ENCODE results near the gene PADI4.
"Not testable (repeated sequence)": the region's sequence is repeated elsewhere in the genome, so short reads cannot be mapped to it uniquely, and the experiment has no call there.

PADI4 gene

DNA sequence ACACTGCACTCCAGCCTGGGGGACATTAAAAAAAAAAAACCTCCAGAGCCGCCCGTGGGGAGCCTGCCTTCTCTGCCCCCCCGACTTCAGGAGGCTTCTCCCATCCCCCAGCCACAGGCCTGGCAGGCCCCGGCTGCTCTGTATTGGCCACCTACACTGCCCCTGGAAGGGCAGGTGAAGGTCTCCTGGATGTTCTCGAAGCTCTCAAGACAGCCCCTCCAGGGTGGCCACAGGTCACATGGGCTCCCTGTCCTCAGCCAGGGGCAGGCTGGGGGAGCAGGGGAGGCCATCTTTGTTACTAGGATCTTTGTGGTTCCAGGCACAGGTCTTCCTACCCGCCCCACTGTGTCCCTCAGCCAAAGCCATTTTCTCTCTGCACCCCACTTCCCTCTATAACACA lies 96.8 kb downstream of the PADI4 start:
- TF ChIP-seq CSDC2 (CRISPR knock-in tag; IDR thresholded peaks at IDR 0.05), result no peak
- TF ChIP-seq, protein P1, sequence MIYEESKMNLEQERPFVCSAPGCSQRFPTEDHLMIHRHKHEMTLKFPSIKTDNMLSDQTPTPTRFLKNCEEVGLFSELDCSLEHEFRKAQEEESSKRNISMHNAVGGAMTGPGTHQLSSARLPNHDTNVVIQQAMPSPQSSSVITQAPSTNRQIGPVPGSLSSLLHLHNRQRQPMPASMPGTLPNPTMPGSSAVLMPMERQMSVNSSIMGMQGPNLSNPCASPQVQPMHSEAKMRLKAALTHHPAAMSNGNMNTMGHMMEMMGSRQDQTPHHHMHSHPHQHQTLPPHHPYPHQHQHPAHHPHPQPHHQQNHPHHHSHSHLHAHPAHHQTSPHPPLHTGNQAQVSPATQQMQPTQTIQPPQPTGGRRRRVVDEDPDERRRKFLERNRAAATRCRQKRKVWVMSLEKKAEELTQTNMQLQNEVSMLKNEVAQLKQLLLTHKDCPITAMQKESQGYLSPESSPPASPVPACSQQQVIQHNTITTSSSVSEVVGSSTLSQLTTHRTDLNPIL (CRISPR knock-in tag; IDR thresholded peaks at IDR 0.05; ENCODE audit: low read depth), result no peak
- TF ChIP-seq, protein P2, sequence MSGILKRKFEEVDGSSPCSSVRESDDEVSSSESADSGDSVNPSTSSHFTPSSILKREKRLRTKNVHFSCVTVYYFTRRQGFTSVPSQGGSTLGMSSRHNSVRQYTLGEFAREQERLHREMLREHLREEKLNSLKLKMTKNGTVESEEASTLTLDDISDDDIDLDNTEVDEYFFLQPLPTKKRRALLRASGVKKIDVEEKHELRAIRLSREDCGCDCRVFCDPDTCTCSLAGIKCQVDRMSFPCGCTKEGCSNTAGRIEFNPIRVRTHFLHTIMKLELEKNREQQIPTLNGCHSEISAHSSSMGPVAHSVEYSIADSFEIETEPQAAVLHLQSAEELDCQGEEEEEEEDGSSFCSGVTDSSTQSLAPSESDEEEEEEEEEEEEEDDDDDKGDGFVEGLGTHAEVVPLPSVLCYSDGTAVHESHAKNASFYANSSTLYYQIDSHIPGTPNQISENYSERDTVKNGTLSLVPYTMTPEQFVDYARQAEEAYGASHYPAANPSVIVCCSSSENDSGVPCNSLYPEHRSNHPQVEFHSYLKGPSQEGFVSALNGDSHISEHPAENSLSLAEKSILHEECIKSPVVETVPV (CRISPR knock-in tag; IDR thresholded peaks at IDR 0.05), result no peak
- TF ChIP-seq TCF4 (CRISPR knock-in tag; IDR thresholded peaks at IDR 0.05; ENCODE audit: borderline replicate concordance), result no peak
- TF ChIP-seq ZFP30 (CRISPR knock-in tag; IDR thresholded peaks at IDR 0.05), result no peak
- no peak for TF ChIP-seq ARNTL (CRISPR knock-in tag; IDR thresholded peaks at IDR 0.05; ENCODE audit: borderline replicate concordance, low read depth)
- no peak for TF ChIP-seq RARB (CRISPR knock-in tag; IDR thresholded peaks at IDR 0.05)
- TF ChIP-seq, protein P3, sequence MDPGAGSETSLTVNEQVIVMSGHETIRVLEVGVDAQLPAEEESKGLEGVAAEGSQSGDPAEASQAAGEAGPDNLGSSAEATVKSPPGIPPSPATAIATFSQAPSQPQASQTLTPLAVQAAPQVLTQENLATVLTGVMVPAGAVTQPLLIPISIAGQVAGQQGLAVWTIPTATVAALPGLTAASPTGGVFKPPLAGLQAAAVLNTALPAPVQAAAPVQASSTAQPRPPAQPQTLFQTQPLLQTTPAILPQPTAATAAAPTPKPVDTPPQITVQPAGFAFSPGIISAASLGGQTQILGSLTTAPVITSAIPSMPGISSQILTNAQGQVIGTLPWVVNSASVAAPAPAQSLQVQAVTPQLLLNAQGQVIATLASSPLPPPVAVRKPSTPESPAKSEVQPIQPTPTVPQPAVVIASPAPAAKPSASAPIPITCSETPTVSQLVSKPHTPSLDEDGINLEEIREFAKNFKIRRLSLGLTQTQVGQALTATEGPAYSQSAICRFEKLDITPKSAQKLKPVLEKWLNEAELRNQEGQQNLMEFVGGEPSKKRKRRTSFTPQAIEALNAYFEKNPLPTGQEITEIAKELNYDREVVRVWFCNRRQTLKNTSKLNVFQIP (CRISPR knock-in tag; IDR thresholded peaks at IDR 0.05; ENCODE audit: borderline replicate concordance, low read depth), result no peak
- no peak for TF ChIP-seq PPARA (CRISPR knock-in tag; IDR thresholded peaks at IDR 0.05; ENCODE audit: borderline replicate concordance)
- no peak; the same call in 2 of the 3 replicates for ATAC-seq

DNA sequence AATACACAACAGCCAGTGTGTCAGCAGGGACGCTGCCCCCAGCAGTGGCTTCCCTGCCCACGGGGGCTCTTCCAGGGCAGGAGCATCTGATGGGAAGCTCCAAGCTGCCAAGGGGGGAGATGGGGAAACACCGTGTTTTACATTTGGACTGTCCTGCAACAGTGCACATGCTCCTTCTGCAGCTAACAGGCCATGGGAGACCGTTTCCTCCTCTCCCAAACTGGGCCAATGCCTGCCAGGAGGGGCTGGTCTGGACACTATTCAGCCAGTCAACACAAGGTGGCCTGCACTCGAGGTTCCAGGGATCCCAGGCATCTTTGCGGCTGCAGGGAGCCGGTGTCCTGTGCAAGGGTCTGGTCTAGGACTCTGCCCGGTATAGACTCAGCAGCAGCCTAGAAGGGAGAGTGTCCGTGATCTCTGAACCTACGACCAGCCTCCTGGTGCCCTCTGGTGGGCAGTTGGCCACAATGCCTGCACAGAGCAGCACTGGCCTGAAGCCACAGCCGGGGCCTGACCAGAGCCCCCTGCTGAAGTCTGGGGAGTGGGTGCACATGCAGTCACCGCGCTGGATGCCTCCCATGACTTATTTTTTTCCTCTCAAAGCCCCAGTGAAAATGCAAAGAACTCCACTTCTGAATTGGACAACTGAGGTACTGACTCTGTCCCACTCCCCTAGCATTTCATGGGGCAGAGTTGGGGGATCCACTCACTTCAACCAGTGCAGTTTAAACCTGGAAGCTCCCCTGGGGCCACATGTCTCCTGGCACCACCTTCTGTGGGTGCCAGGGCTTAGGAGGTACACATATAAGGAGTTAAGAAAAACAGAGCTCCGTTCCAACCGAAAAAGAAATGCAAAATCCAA lies 98.1 kb downstream of the PADI4 start:
- TF ChIP-seq ZNF70 (CRISPR knock-in tag; IDR thresholded peaks at IDR 0.05), result 0 out of 2 replicates have a peak, but pooled peaks have one; percentile 21
- TF ChIP-seq, protein P3 (CRISPR knock-in tag; IDR thresholded peaks at IDR 0.05; ENCODE audit: borderline replicate concordance, low read depth), result no peak
- TF ChIP-seq, protein P4, sequence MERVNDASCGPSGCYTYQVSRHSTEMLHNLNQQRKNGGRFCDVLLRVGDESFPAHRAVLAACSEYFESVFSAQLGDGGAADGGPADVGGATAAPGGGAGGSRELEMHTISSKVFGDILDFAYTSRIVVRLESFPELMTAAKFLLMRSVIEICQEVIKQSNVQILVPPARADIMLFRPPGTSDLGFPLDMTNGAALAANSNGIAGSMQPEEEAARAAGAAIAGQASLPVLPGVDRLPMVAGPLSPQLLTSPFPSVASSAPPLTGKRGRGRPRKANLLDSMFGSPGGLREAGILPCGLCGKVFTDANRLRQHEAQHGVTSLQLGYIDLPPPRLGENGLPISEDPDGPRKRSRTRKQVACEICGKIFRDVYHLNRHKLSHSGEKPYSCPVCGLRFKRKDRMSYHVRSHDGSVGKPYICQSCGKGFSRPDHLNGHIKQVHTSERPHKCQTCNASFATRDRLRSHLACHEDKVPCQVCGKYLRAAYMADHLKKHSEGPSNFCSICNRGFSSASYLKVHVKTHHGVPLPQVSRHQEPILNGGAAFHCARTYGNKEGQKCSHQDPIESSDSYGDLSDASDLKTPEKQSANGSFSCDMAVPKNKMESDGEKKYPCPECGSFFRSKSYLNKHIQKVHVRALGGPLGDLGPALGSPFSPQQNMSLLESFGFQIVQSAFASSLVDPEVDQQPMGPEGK (CRISPR knock-in tag; IDR thresholded peaks at IDR 0.05; ENCODE audit: borderline replicate concordance), result 0 out of 2 replicates have a peak, but pooled peaks have one; percentile 7
- TF ChIP-seq ESRRG (CRISPR knock-in tag; IDR thresholded peaks at IDR 0.05), result no peak
- peak; percentile 92 for ATAC-seq

DNA sequence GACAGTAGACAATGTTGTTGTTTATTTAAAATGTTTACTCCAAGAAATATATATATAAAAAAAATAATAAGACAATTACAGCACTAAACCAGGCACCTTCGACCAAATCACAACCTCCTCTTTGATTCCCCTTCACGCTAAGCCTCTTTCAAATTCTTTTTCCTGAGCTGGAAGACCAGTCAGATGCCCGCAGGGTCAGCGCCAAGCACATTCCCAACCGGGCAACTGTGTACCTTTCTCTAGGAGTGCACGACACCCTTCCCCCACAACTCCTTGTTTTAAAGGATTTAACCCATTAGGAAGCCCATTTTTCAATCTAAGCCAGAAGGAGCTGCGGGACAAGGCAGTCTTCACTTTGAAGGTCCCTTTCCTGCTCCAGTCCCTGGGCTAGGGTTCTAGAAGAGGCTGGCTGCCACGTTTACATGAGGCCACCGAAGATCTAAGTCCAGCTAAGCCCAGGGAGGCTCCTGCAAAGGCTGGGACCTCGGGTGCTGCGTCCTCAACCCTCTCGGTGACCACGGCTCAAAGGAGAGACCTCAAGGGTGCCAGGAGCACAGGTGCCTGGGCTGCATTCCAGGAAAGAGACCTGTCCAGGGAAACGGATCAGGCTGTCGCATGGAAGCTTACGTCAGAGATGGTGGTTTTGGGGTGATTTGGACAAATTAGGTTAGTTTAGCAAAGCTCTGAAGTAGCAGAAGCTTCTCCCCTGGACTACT lies 98.9 kb downstream of the PADI4 start:
- not testable (repeated sequence) for ATAC-seq

DNA sequence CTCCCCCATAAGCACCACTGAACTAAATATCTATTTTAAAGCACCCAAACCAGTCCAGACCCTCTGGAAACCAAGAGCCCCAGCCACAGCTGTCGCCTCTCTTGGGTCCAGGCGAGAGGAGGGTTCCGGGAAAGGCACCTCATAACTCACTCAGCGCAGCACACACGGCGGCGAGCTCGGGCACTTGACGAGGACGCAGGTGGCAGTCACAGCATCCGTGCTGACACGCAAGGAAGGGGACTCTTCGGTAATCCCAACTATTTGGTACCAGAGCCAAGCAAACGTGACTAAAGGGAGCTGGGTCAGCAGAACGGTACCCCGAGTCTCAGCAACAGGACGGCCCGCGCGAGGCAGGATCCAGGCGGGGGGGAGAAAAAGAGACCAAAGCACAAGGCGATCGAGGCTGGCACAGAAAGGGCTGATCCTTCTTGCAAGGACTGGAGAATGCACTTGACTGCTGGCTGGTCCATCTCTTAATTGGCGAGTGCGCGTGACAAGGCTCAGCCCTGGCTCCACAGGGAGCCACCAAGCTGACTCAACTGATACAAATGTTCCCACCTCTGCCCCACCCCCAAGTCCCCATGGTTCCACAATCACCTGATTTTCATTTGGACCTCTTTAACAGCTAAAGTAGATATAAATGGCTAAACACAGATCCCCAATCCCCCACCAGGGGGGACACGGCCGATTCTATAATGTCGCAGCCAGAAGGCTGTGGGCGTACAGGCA lies 100.0 kb downstream of the PADI4 start:
- ATAC-seq, result not testable (repeated sequence)

DNA sequence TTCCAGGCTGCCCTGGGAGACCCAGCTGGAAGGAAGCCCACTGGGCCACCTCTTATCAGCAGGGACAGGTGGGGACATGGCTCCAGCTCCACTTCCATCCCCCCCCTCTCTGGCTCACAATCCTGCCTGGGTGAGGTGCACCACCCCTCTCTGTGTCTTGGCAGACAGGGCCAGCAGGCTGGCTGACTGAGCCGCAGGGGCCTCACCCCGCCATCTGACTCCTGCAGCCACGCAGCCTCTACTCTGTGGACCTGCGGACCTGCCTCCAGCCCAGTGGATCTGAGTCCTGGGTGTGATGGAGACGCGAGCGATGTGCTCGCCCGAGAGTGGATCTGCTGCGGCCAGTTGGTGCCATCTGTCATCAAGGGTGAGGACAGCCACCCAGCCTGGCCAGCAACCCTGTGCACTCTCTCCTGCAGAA lies 101.4 kb downstream of the PADI4 start:
- ATAC-seq, result no peak
- TF ChIP-seq OSR1 (CRISPR knock-in tag; IDR thresholded peaks at IDR 0.05) (no peak), BACH2 (CRISPR knock-in tag; IDR thresholded peaks at IDR 0.05; ENCODE audit: borderline replicate concordance) (no peak), ZNF70 (CRISPR knock-in tag; IDR thresholded peaks at IDR 0.05) (no peak), TOX (CRISPR knock-in tag; IDR thresholded peaks at IDR 0.05; ENCODE audit: borderline replicate concordance) (no peak), ZFP30 (CRISPR knock-in tag; IDR thresholded peaks at IDR 0.05) (no peak), TCF4 (CRISPR knock-in tag; IDR thresholded peaks at IDR 0.05; ENCODE audit: borderline replicate concordance) (no peak), ZNF8 (CRISPR knock-in tag; IDR thresholded peaks at IDR 0.05) (no peak), SNAI2 (CRISPR knock-in tag; IDR thresholded peaks at IDR 0.05) (no peak)
- TF ChIP-seq, protein P5, sequence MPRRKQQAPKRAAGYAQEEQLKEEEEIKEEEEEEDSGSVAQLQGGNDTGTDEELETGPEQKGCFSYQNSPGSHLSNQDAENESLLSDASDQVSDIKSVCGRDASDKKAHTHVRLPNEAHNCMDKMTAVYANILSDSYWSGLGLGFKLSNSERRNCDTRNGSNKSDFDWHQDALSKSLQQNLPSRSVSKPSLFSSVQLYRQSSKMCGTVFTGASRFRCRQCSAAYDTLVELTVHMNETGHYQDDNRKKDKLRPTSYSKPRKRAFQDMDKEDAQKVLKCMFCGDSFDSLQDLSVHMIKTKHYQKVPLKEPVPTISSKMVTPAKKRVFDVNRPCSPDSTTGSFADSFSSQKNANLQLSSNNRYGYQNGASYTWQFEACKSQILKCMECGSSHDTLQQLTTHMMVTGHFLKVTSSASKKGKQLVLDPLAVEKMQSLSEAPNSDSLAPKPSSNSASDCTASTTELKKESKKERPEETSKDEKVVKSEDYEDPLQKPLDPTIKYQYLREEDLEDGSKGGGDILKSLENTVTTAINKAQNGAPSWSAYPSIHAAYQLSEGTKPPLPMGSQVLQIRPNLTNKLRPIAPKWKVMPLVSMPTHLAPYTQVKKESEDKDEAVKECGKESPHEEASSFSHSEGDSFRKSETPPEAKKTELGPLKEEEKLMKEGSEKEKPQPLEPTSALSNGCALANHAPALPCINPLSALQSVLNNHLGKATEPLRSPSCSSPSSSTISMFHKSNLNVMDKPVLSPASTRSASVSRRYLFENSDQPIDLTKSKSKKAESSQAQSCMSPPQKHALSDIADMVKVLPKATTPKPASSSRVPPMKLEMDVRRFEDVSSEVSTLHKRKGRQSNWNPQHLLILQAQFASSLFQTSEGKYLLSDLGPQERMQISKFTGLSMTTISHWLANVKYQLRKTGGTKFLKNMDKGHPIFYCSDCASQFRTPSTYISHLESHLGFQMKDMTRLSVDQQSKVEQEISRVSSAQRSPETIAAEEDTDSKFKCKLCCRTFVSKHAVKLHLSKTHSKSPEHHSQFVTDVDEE (CRISPR knock-in tag; IDR thresholded peaks at IDR 0.05), result no peak
- TF ChIP-seq, protein P2 (CRISPR knock-in tag; IDR thresholded peaks at IDR 0.05), result no peak

Data from SK-N-SH treated with all-trans-retinoic acid at 6 μM for 48 hours (cell line).